Esophagus muscularis mucosa (tissue), 4 donors: ENCODE results near the gene GPX6. TPM values are rescaled to one million over a fixed set of nuclear protein-coding genes. Genes with fewer than 3 reads are reported as not detected.
"Not testable (repeated sequence)": the region's sequence is repeated elsewhere in the genome, so short reads cannot be mapped to it uniquely, and the experiment has no call there.

ENCODE experiments used
- DNase-seq: peaks from one replicate; pipeline ENCODE4 v3.0.0-alpha.2; 2017; ENCODE audit errors: extremely low spot score
- H3K27ac ChIP-seq, 4 donors: fragments of 200-600 bp; sonication (generic); replicated peaks in 1 of 4; 1 replicate in 3 of 4; 2 replicates in 1 of 4; pipeline ENCODE4 v1.5.1; 2016 to 2019; ENCODE audit warnings: mild to moderate bottlenecking in 1 of 4
- H3K27me3 ChIP-seq, 4 donors: fragments of 200-600 bp; sonication (generic); one replicate each; pipeline versions ENCODE4 v1.5.1 to v1.6.0; 2016 to 2019
- H3K36me3 ChIP-seq, 4 donors: fragments of 200-600 bp; sonication (generic); one replicate each; pipeline ENCODE4 v1.5.1; 2016 to 2019
- H3K4me1 ChIP-seq, 4 donors: fragments of 200-600 bp; sonication (generic); one replicate each; pipeline ENCODE4 v1.5.1; 2016 to 2019
- H3K4me3 ChIP-seq, 4 donors: fragments of 200-600 bp; sonication (generic); 1 replicate in 2 of 4; 2 replicates in 2 of 4; pipeline ENCODE4 v1.5.1; 2016 to 2019; ENCODE audit warnings: mild to moderate bottlenecking in 4 of 4, moderate library complexity in 1 of 4
- H3K9me3 ChIP-seq, 4 donors: fragments of 200-600 bp; sonication (generic); 1 replicate in 3 of 4; 2 replicates in 1 of 4; pipeline ENCODE4 v1.5.1; 2016 to 2019
- CTCF ChIP-seq, 3 experiments: fragments of 200-600 bp in 2 of 3; fragments of 450-650 bp in 1 of 3; sonication (generic) in 2 of 3; IDR thresholded peaks; one replicate each; pipeline ENCODE4 v1.5.1; 2017 to 2019; ENCODE audit warnings: antibody characterized with exemption in 3 of 3, mild to moderate bottlenecking in 2 of 3, moderate library complexity in 1 of 3
- EP300 ChIP-seq: sonication (generic); formaldehyde crosslinking; IDR thresholded peaks from one replicate; pipeline ENCODE4 v1.6.1; 2017; ENCODE audit warnings: antibody characterized with exemption
- POLR2A ChIP-seq: fragments of 450-650 bp; IDR thresholded peaks from one replicate; pipeline ENCODE4 v1.6.1; 2017; ENCODE audit warnings: antibody characterized with exemption, moderate library complexity, mild to moderate bottlenecking, low read depth
- POLR2AphosphoS5 ChIP-seq, 2 donors: sonication (generic); formaldehyde crosslinking; IDR thresholded peaks; one replicate each; pipeline ENCODE4 v1.6.1; 2017; ENCODE audit warnings: antibody characterized with exemption in 2 of 2
- WGBS: methylation state at CpG from one replicate; pipeline ENCODE4 v1.1.5; 2018; 5-methylcytosine and 5-hydroxymethylcytosine counted together
- intact Hi-C: fragments of 100-400 bp; cut with DNase I; formaldehyde crosslinking; loops from one replicate; pipeline ENCODE4 v1.15.1; 2023
- total RNA-seq, 4 donors: library from RNA; depleted of rRNA; stranded (reverse); fragments of >200 nt; gene quantifications; one replicate each; pipeline versions ENCODE4 v1.1.0 to v1.2.1, GENCODE V29; 2016

Gene GPX6
- total RNA-seq, 4 donors from 2014 or later = not detected

- TF ChIP-seq POLR2AphosphoS5 (IDR thresholded peaks at IDR 0.05) = no peak
- no peak for TF ChIP-seq POLR2A
- TF ChIP-seq EP300 = no peak
- no peak for TF ChIP-seq CTCF (IDR thresholded peaks at IDR 0.05)
- Histone ChIP-seq H3K4me3 (no peak overlapping the region), H3K27me3 (peaks cover 0 to 18% (median 0%) of the 10 kb centered on the region in 4 donors), H3K36me3 (no peaks in the 10 kb centered on the region), H3K4me1 (no peaks in the 10 kb centered on the region), H3K9me3 (no peaks in the 10 kb centered on the region), H3K27ac (no peak overlapping the region)
- 71% methylated on average over 4 of the region's 4 CpGs for WGBS
- peak; percentile 47 for DNase-seq
- intact Hi-C loops = no loop called here
These were observed 8.7 kb downstream of the GPX6 start for GRCh38 chr6:28506807-28507475.

- DNase-seq = no peak
- 92% methylated on average over 1 of the region's 1 CpG for WGBS
- no peaks in the 10 kb centered on the region for H3K36me3 ChIP-seq
- H3K27me3 ChIP-seq = peaks cover 0 to 18% (median 0%) of the 10 kb centered on the region in 4 donors
- H3K9me3 ChIP-seq = no peaks in the 10 kb centered on the region
- H3K27ac ChIP-seq = no peak overlapping the region
- TF ChIP-seq CTCF (IDR thresholded peaks at IDR 0.05) (no peak), EP300 (no peak), POLR2A (no peak), POLR2AphosphoS5 (IDR thresholded peaks at IDR 0.05) (no peak)
- no peaks in the 10 kb centered on the region for H3K4me1 ChIP-seq
- intact Hi-C loops = no loop called here
- H3K4me3 ChIP-seq = no peak overlapping the region
These were observed 9.9 kb downstream of the GPX6 start for GRCh38 chr6:28505733-28506132.

GRCh38 chr6:28502709-28503305, 12.8 kb downstream of the GPX6 start:
- H3K4me1 ChIP-seq, H3K36me3 ChIP-seq, H3K27ac ChIP-seq, H3K9me3 ChIP-seq, intact Hi-C loops, H3K4me3 ChIP-seq: not testable (repeated sequence)
- peaks cover 0 to 24% (median 0%) of the 10 kb centered on the region in 4 donors for H3K27me3 ChIP-seq
- DNase-seq = peak; percentile 24
- WGBS = 65% methylated on average over 7 of the region's 7 CpGs

GRCh38 chr6:28502136-28502535, 13.5 kb downstream of the GPX6 start:
- peaks cover 0 to 21% (median 0%) of the 10 kb centered on the region in 4 donors for H3K27me3 ChIP-seq
- H3K36me3 ChIP-seq, H3K9me3 ChIP-seq, H3K4me1 ChIP-seq, intact Hi-C loops, H3K27ac ChIP-seq, H3K4me3 ChIP-seq: not testable (repeated sequence)
- 94% methylated on average over 16 of the region's 35 CpGs for WGBS
- peak; percentile 1 for DNase-seq

- whole genome bisulfite sequencing = 90% methylated on average over 6 of the region's 6 CpGs
- intact Hi-C loops = no loop called here
- no peaks in the 10 kb centered on the region for H3K9me3 ChIP-seq
- H3K4me3 ChIP-seq = no peak overlapping the region
- no peaks in the 10 kb centered on the region for H3K4me1 ChIP-seq
- peak; percentile 21 for DNase-seq
- H3K27me3 ChIP-seq = peaks cover 0 to 21% (median 0%) of the 10 kb centered on the region in 4 donors
- no peaks in the 10 kb centered on the region for H3K36me3 ChIP-seq
- no peak overlapping the region for H3K27ac ChIP-seq
- TF ChIP-seq EP300 (no peak), CTCF (IDR thresholded peaks at IDR 0.05) (no peak), POLR2AphosphoS5 (IDR thresholded peaks at IDR 0.05) (no peak), POLR2A (no peak)
These were observed 14.3 kb downstream of the GPX6 start for GRCh38 chr6:28501259-28501658.
